T-helper 22 cell (primary cell): ENCODE data around the gene RDH12.
"Not testable (repeated sequence)": the region's sequence is repeated elsewhere in the genome, so short reads cannot be mapped to it uniquely, and the experiment has no call there.

Source experiments
- DNase-seq: peaks from one replicate; pipeline ENCODE4 v3.0.0-alpha.2; 2020; ENCODE audit warnings: low read depth

Gene RDH12

DNA sequence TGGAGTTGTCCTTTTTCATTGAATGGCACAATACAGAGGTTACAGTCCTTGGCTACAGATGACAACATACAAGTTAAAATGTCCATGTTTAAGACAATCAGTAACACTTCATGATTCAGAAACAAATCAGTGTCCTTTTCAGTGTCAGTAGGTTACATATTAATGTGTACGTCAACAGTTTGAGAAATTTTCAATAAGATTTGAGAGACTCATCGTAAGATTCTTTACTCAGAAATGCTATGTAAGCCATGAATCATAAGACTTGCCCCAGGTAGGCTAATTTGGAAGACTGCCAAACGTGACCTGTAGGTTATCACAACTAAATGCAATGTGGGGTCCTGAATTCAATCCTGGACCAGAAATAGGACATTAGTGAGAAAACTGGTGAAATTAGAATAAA, 3.5 kb downstream of the RDH12 start:
- no peak for DNase-seq

DNA sequence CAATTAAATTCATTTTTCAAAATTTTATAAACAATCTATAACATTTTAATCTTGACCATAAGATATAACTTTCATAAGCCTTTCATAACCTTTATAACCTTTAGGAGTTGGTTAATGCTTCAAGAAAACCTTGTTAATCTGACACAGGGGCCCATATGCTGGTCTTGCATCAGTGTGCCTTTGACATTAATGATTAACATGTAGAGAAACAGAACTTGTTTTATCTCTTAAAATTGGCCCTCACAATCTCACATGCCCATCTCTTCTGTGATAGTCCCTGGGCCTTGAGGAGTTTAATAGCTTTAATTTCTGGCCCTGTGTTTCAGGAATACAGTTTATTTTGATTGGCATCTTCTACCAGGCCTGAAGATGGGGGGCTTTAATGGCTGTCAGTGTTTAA, 7.7 kb downstream of the RDH12 start:
- DNase-seq = not testable (repeated sequence)

DNA sequence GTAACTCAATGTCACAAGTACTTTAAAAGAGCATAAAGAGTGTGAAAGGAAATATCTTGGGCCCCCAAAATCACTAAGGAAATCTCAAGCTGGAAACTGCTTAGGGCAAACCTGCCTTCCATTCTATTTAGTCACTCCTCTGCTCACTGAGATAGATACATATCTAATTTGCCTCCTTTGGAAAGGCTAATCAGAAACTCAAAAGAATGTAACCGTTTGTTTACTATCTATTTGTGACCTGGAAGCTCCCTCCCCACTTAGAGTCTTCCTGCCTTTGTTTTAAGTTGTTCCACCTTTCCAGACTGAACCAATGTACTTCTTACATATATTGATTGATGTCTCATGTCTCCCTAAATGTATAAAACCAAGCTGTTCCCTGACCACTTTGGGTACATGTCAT, 8.1 kb downstream of the RDH12 start:
- not testable (repeated sequence) for DNase-seq

DNA sequence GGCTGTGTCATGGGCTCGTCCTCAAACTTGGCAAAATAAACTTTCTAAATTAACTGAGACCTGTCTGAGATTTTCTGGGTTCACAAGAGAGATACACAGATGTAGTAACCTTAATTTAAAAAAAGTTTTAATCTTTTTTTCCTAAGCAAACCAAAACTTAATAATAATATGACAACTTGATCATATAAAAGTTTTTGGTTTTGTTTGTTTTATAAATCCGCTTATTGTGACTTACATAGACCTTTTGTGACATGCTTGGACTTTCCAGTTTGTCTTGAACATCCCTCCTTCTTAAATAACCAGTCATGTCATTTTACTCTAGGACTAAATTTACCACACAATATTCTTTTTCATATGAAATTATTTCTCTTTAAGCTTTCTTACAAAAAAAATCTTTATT, 8.5 kb downstream of the RDH12 start:
- no peak for DNase-seq

DNA sequence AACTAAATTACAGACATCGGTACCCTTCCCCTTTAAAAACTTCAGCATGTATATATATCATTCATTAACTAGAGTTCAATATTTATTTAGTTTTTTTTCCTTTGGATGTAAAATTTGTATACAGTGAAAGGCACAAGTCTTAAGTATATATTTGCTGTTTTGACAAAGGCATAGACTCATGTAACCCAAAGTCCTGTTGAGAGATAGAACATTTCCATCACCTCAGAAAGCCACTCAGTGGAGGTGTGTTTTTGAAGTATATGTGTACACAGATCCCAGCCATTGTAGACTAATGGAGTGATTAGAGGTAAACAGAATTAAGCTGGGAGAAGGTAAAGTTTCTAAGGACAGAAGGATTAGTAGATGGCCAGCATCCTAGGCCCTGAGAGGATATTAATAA, 15.4 kb downstream of the RDH12 start:
- no peak for DNase-seq

DNA sequence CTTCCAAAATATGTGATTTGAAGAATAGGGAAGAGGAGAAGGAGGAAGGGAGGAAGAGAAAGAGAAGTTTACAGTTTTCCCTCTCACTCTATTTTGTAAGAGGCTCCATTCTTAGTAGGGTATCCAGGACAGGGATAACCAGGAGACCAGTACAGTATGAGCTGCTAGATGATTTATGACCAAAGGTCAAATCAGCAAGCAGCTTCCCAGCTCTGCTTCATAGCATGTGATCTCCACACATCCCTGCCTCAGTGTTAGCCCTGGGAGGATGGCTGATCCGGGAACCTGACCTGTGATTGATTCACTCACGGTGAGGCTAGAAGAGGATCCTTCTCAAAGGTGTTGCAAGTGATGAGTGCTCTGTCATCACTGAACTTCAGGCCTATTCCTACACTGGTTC, 16.6 kb downstream of the RDH12 start:
- no peak for DNase-seq

DNA sequence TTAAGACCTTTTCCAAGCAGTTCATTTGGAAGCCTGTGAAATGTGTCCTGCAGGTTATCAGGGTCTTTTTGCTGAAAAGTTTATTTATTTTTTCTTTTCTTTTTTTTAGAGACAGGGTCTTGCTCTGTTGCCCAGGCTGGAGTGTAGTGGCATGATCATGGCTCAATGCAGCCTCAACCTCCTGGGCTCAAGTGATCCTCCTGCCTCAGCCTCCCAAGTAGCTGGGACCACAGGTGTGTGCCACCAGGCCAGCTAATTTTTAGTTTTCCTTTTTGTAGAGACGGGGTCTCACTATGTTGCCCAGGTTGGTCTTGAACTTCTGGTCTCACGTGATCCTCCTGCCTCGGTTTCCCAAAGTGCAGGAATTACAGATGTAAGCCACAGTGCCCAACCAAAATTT, 17.7 kb downstream of the RDH12 start:
- DNase-seq = not testable (repeated sequence)

DNA sequence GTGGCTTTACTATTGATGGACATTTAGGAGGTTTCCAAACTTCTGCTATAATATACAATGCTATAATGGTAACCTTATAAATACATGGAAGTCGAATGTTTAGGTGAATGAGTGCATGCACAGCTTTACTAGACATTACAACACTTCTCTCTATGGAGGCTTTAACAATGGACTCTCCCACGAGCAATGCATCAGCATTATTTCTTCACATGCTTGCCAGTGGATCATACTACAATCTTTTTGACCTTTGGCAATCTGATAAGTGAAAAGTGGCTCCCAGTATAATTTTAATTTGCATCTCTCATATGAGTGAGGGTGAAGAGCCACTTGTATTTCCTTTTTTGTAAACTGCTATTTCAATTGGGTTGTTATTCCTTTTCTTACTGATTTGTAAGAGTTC, 18.2 kb downstream of the RDH12 start:
- DNase-seq = no peak

DNA sequence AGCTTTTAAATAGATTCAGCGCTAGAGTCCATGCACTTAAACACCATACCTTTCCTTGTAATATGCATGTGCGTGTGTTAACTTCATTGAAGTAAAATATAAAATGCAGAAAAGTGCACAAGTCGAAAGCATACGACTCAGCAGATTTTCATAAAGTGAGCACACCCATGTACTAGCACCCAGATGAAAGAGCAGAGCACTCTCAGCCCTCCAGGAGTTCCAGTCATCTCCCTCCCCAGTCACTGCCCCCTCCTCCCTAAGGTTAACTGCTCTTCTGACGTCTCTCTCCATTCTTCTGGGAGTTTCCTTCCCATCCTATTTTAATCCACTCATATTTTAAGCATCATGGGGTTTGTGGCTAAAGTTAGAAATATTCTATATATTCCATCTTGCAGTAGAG, 20.2 kb downstream of the RDH12 start:
- no peak for DNase-seq

DNA sequence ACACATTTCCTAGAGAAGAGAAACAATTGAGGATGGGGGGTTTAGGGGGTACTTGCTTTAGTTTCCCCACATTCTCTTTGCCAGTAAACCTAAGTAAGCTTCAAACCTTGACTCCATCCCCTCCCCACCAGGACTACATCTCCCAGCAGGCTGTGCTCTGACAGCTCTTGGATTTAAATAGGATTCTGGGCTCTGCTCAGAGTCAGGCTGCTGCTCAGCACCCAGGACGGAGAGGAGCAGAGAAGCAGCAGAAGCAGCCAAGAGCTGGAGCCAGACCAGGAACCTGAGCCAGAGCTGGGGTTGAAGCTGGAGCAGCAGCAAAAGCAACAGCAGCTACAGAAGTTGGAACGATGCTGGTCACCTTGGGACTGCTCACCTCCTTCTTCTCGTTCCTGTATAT, 20.6 kb downstream of the RDH12 start:
- DNase-seq = no peak

DNA sequence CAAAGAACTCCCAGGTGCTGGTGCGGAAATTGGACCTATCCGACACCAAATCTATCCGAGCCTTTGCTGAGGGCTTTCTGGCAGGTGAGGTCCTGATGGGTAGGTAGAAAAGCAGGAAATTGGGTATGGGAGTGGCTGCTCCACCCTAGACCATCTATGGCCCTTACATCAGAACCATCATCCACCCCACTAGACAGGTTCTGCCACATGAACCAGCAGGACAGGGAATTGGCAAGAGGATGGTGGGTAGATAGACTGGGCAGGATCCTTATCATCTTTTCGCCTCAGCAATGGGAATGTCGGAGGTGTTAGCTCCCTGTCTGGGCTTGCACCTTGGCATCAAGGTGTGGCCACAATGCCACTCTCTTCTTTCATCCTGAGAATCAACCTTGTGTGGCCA, 23.5 kb downstream of the RDH12 start:
- DNase-seq = no peak

DNA sequence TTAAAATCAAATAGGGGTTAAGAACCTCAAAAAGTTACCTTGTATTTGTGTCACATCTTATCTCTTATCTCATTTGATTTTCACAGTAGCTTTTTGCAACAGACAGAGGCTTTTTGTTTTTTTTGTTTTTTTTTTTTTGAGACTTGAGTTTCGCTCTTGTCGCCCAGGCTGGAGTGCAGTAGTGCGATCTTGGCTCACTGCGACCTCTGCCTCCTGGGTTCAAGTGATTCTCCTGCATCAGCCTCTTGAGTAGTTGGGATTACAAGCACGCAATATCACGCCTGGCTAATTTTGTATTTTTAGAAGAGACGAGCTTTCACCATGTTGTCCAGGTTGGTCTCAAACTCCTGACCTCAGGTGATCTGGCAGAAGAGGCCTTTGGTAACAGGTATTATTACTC, 25.7 kb downstream of the RDH12 start:
- DNase-seq = no peak

DNA sequence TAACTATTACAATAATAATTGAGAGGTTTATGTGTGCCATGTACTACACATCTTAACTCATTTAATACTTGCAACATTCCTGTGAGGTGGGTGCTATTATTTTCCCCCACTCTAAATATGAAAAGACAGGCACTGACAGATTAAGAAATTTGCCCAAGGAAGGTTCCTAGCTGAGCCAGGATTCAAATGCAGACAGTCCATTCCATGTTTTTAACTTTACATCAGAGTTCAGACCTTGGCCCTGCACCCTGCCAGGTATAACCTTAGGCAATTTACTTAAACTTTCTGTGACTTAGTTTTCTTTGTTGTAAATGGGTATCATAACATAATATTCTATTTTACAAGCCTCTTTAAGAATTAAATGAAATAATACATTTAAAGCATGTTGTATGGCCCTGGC, 26.6 kb downstream of the RDH12 start:
- DNase-seq = no peak

DNA sequence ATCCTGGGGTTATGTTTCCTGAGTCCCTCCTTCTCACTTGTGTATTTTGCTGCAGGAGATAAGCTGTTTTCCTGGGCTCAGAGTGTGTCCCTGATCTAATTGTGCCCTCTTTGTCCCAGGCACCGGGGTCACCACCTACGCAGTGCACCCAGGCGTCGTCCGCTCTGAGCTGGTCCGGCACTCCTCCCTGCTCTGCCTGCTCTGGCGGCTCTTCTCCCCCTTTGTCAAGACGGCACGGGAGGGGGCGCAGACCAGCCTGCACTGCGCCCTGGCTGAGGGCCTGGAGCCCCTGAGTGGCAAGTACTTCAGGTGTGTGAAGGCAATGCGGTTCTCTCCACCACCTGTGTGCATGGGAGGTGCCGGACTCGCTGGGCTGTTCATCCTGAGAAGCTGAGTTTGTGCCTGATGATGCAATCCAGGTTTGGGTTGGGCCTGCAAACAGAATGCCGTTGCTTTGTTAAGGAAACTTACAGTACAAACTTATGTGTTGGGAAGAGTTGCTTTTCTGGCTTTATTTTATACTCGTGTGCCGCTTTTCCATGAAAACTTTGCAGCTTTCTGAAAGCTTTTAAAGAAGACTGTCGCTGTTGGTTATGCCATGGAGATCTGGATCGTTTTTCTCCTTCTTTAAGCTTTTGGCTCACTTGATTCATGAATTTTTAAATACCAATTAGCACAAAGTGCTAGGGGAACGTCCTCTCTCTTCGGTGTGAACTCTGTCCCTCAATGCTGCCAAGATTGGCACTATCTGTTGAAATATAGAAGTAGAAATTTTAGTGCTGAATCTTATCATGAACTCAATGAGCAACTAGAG, 27.6 kb downstream of the RDH12 start:
- DNase-seq = no peak

DNA sequence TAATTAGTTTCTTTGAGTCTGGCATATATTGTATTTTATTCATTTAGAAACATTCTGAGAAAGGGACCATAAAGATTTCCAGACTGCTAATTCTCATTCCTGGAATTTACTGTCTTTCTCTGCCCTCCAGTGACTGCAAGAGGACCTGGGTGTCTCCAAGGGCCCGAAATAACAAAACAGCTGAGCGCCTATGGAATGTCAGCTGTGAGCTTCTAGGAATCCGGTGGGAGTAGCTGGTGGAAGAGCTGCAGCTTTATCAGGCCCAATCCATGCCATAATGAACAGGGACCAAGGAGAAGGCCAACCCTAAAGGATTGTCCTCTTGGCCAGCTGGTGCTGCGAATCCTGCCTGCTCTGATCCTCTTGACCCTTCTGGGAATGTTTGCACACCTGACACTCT, 31.9 kb downstream of the RDH12 start:
- DNase-seq = no peak

DNA sequence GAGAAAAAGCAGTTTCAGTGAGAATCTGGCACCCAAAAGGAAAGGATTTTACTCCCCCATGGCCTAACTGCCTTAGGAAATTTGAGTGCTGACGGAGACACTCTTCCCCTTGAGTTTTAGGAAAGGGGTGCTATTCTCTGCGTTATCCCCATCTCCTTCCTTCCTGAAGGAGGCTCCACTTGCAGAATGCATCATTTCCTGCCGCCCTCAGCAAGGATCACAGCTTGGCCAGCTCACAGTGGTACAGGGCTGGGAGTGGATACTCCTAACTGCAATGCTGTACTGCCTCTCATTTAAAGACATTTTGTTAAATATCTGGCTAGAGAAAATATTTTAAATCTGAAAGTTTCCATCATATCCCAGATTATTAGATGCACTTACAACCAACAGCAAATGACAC, 33.0 kb downstream of the RDH12 start:
- DNase-seq = no peak

DNA sequence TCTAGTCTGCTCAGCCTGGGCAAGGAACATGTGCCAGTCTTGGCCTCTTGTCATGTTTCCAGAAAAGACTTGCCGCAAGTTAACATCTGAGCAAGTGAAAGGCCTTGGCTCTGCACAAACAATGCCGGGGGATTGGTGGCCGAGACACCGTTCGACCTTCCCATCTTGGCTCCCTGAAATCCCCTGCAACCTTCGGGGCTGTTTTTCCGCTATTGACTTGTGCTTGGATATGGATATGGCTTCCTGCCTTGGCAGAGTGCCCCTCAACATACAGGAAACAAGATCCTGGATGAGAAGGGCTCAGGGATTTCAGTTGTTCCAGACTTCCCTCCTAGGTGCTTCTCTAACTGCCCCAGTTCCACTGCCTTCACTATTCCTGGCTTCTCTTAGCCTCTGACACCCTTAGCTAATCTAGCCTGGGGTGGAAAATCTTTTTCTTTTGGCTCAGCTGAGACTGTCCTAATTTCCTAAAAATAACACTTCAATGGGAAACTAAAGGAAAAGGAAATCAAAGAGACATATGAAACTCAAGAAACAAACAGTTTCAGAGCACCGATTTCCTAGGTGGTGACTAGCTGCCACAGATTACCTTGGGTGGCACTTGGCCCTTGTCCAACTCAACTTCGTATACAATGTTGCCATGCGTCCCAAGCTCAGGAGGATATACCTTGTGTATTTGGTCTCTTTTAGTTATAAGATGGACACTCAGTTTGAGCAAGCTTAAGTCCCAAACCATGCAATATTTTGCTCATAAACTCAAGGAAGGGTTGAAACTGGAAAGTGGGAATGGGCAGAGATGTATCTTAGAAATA, 33.9 kb downstream of the RDH12 start:
- DNase-seq = no peak

DNA sequence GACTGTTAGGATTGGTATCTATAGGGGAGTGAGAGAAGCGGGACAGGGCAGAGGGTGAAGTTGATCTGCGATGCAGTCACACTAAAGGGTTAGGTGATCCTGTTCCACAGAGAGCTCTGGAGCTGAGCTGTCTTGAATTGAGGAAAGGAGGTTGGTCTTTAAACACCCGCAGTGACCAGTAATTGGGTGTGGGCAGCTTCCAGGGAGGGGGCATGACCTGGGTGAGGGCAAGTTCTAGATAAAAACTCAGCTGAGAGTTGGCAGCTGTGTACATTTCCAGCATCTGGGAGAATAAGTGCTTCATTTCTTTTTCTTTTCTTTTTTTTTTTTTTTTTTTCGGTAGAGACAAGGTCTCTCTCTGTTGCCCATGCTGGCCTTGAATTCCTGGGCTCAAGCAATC, 35.1 kb downstream of the RDH12 start:
- DNase-seq = no peak

DNA sequence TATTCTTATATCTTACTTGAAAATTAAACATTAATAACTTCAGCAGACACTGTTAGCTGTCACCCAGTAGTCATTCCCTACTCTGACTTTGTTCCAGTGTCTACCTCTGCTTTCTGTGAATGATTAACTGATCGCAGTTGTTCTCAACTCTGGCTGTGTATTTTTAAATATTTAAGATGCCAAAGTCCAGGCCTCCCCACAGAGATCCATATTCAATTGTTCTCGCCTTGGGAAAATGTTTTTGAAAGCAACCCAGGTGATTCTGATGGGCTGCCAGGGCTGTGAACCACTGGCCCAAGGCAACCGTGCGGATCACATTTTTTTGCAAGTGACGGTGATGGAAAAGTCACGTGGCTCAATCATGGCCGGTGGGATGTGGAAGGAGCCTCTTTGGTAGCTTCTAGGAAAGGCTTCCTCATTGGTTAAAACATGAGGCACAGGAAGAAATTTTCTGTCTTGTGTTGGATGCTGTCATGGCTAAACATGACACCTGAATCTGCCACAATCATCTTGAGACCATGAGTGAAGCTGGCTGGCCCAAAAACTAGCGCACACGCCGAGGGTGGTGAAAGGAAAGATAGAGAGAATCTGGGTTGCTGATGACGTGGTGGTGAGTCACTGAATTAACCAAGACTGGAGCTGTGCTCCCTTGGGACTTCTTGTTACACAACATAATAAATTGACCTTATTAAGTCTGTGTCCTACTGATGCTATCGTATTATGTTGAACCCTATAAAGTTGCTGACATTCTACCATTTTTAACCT, 37.2 kb downstream of the RDH12 start:
- no peak for DNase-seq

DNA sequence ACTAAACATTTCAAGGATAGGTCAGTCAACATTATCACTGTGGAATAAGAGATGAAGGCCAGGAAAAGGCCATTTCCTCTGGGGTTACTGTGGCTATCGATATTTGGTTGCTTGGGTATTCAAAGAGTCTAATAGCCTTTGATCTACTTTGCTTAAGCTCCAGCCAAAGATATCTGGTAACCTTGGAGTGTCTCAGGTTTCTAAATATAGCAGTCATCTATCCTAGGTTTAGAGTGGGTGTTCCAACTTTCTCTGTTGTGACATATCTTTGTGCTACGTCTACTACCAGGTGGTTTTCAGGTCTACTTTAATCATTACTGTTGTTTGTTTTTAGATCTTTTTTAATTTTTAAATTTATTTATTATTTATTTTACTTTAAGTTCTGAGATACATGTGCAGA, 42.4 kb downstream of the RDH12 start:
- DNase-seq = no peak

DNA sequence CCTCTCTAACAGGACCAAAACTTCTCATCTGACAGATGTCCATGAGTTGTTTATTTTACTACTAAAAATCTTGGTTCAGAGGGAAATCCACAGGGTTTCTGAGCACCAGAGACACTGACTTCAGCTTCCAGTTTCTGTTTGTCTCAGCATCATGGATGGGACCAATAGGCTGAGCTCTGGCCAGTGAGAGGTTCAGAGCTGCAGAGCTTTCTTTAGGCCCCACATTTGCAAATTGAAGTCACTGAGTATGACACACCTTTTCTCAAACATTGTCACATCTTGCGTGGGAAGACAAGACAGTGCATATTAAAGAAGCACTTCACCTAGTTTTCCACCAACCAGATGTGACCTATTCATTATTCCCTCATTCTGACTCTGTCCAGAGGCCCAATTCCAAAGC, 45.2 kb downstream of the RDH12 start:
- DNase-seq = no peak

DNA sequence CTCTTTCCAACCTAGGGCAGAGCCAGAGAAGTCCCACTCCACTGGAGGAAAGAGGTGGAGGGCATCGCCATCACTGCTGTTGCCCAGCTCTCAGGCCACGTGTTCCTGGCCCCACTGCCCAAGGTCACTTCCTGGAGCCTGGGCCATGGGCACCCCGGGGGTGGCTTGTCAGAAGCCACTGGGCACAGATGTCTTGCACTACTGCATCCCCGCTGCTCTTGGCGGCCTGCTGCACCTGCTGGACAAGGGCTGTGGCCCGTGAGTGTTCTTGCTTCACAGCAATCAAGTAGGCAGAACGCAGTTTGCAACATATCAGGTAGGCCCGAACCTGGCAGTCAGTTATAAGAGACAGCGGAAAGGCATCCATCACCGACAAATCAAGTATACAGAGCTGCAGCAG, 46.6 kb downstream of the RDH12 start:
- no peak for DNase-seq
